GM23248 (cell line): ENCODE measurements around the gene ADM5. TPM values are rescaled to one million over a fixed set of nuclear protein-coding genes. Genes with fewer than 3 reads are reported as not detected.
A peak's percentile ranks its signal among the peaks of the same experiment; 100 is the strongest.

Source experiments
- DNase-seq: peaks from one replicate; pipeline ENCODE4 v3.0.0-alpha.2; 2015
- H2AFZ ChIP-seq: fragments of 200-600 bp; sonication (generic); 2 replicates; pipeline ENCODE4 v1.6.1; 2016; ENCODE audit warnings: antibody characterized with exemption
- H3F3A ChIP-seq: fragments of 200-600 bp; sonication (generic); 2 replicates; pipeline ENCODE4 v1.6.1; 2016; ENCODE audit warnings: mild to moderate bottlenecking, antibody characterized with exemption, mixed run types; ENCODE audit not compliant: insufficient read depth
- H3K27ac ChIP-seq: fragments of 200-600 bp; sonication (generic); 2 replicates; pipeline ENCODE4 v1.5.1; 2016; ENCODE audit warnings: mild to moderate bottlenecking
- H3K27me3 ChIP-seq: fragments of 200-600 bp; sonication (generic); replicated peaks from 2 replicates; pipeline ENCODE4 v1.6.1; 2016; ENCODE audit warnings: mild to moderate bottlenecking; ENCODE audit not compliant: insufficient read depth
- H3K36me3 ChIP-seq: fragments of 200-600 bp; sonication (generic); 2 replicates; pipeline ENCODE4 v1.6.1; 2016; ENCODE audit warnings: low read depth, mild to moderate bottlenecking
- H3K4me1 ChIP-seq: fragments of 200-600 bp; sonication (generic); 2 replicates; pipeline ENCODE4 v1.6.1; 2016; ENCODE audit warnings: mild to moderate bottlenecking; ENCODE audit not compliant: insufficient read depth
- H3K4me2 ChIP-seq: fragments of 200-600 bp; sonication (generic); one replicate; pipeline ENCODE4 v1.6.1; 2016; ENCODE audit warnings: mild to moderate bottlenecking; ENCODE audit not compliant: unreplicated experiment
- H3K4me3 ChIP-seq: fragments of 200-600 bp; sonication (generic); 2 replicates; pipeline ENCODE4 v1.5.1; 2016; ENCODE audit warnings: mild to moderate bottlenecking
- H3K79me2 ChIP-seq: fragments of 200-600 bp; sonication (generic); 2 replicates; pipeline ENCODE4 v1.6.1; 2016; ENCODE audit warnings: mild to moderate bottlenecking; ENCODE audit not compliant: insufficient read depth
- H3K9ac ChIP-seq: fragments of 200-600 bp; sonication (generic); 2 replicates; pipeline ENCODE4 v1.6.1; 2016; ENCODE audit warnings: mild to moderate bottlenecking
- H3K9me2 ChIP-seq: fragments of 200-600 bp; sonication (generic); 2 replicates; pipeline ENCODE4 v1.6.1; 2016; ENCODE audit warnings: mixed run types, mild to moderate bottlenecking, moderate library complexity; ENCODE audit not compliant: insufficient read depth
- H3K9me3 ChIP-seq: fragments of 200-600 bp; sonication (generic); one replicate; pipeline ENCODE4 v1.6.1; 2017; ENCODE audit warnings: low read depth
- H4K20me1 ChIP-seq: fragments of 200-600 bp; sonication (generic); 2 replicates; pipeline ENCODE4 v1.6.0; 2016; ENCODE audit not compliant: insufficient read depth
- EZH2 ChIP-seq: fragments of 200-600 bp; sonication (generic); IDR thresholded peaks from 2 replicates; pipeline ENCODE4 v1.6.1; 2018; ENCODE audit warnings: antibody characterized with exemption, mild to moderate bottlenecking; ENCODE audit not compliant: insufficient read depth, poor library complexity, severe bottlenecking
- EZH2phosphoT487 ChIP-seq: fragments of 200-600 bp; sonication (generic); IDR thresholded peaks from 2 replicates; pipeline ENCODE4 v1.6.1; 2018; ENCODE audit warnings: antibody characterized with exemption, moderate library complexity, mild to moderate bottlenecking, low read depth; ENCODE audit not compliant: insufficient read depth
- WGBS, 2 experiments: methylation state at CpG; one replicate each; pipeline ENCODE4 v1.1.6; 2015 to 2017; ENCODE audit warnings: low lambda C conversion rate in 2 of 2, low coverage in 1 of 2; ENCODE audit errors: missing lambda C conversion rate in 2 of 2; 5-methylcytosine and 5-hydroxymethylcytosine counted together
- in situ Hi-C: fragments of 300-500 bp; cut with MboI; formaldehyde crosslinking; loops from 2 replicates; pipeline ENCODE4 v1.15.0; 2020
- polyA plus RNA-seq: library from polyadenylated mRNA; unstranded; fragments of >200 nt; fragmentation: Nextera tagmentation; extraction: Ambion mirVana; gene quantifications from 2 replicates; pipeline ENCODE4 v1.2.1, GENCODE V29; 2016
- total RNA-seq: library from RNA; depleted of rRNA; stranded (reverse); fragments of >200 nt; shearing (Covaris generic); gene quantifications from 2 replicates; pipeline ENCODE4 v1.2.3, GENCODE V29; 2014

Gene ADM5
- total and polyA plus RNA-seq, 2 experiments from 2014 or later, result 0.10 TPM; not detected in 1

DNA sequence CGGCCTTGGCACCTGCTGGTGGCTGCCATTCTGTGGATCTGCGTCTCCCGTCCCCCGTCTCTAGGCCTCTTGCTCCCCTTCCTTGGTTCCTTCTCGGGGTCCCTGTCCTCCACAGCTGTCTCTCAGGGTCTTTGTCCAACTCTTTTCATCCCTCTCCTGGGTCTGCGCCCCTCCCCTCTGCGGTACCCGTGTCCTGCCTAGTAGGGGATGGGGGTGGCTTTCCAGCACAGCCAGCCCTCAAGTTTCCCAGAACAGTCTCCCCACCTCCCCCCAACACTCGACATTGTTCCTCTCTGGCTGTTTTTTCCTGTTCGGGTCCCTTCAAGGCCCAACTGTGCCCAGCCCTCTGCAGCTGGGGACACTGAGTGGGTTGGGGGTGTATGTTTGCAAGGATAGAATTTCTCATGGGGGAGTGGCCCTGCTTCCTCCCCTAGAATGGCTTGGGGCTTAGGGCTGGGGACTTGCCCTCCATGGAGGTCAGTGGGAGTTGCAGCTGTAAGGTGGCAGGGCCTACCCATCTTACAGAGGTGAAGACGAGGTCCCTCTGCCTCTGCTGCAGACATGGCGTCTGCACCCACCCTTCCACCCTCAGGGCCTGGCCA, 762 bp upstream of the ADM5 start:
- 85 to 86% methylated on average over 12 of the region's 12 CpGs for WGBS, 2 experiments
- Histone ChIP-seq H3K4me1 (0 out of 2 replicates have a peak, but pooled peaks cover 4% of the 10 kb centered on the region), H3K9ac (no peak overlapping the region), H3K79me2 (peaks cover 6% of the 10 kb centered on the region; the same call in 1 of the 2 replicates), H3K4me3 (no peak overlapping the region), H3K27ac (no peak overlapping the region), H3K4me2 (no peak overlapping the region), H4K20me1 (no peaks in the 10 kb centered on the region), H2AFZ (no peak overlapping the region), H3K27me3 (no peaks in the 10 kb centered on the region), H3K9me3 (no peaks in the 10 kb centered on the region), H3K9me2 (no peaks in the 10 kb centered on the region), H3F3A (0 out of 2 replicates have a peak, but pooled peaks cover 5% of the 10 kb centered on the region), H3K36me3 (peaks cover 4% of the 10 kb centered on the region; the same call in 1 of the 2 replicates)
- TF ChIP-seq EZH2 (no peak), EZH2phosphoT487 (no peak)
- DNase-seq, result no peak
- in situ Hi-C loops, result no loop called here

DNA sequence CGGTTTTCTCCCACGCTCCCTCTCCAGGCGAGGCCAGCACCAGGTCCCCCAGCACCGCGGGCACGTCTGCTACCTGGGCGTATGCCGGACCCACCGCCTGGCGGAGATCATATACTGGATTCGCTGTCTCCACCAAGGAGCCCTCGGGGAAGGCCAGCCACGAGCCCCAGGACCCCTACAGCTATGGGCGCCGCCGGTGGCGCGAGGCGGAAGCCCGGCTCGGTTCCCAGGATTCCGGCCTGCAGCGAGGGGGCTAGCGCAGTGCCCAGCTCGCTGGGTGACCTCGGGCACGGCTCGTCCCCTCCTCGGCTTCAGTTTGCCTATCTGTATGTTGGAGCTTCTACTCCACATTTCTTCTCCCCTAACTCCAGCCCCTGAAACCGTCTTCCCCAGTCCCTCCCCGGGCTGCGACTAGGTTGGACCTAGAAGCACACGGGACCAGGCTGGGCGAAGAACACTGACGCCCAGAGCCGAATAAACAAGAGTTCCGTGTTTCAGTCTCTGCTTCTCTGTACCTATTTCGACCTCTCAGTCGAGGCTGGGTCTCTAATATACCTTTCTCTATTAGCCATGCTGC, 773 bp downstream of the ADM5 start:
- Histone ChIP-seq H3K4me3 (peak overlapping the region; percentile 82), H3F3A (0 out of 2 replicates have a peak, but pooled peaks cover 5% of the 10 kb centered on the region), H3K9me3 (no peaks in the 10 kb centered on the region), H3K36me3 (no peaks in the 10 kb centered on the region), H3K9me2 (no peaks in the 10 kb centered on the region), H3K9ac (peak overlapping the region; percentile 57), H3K4me2 (peak overlapping the region; percentile 93), H3K4me1 (0 out of 2 replicates have a peak, but pooled peaks cover 4% of the 10 kb centered on the region), H2AFZ (peak overlapping the region; percentile 94), H3K27ac (no peak overlapping the region; the same call in 1 of the 2 replicates), H4K20me1 (no peaks in the 10 kb centered on the region), H3K79me2 (no peaks in the 10 kb centered on the region), H3K27me3 (no peaks in the 10 kb centered on the region)
- in situ Hi-C loops, result no loop called here
- TF ChIP-seq EZH2phosphoT487 (no peak), EZH2 (no peak)
- 4 to 6% methylated on average over 38 to 39 of the region's 39 CpGs for WGBS, 2 experiments
- DNase-seq, result peak; percentile 57

DNA sequence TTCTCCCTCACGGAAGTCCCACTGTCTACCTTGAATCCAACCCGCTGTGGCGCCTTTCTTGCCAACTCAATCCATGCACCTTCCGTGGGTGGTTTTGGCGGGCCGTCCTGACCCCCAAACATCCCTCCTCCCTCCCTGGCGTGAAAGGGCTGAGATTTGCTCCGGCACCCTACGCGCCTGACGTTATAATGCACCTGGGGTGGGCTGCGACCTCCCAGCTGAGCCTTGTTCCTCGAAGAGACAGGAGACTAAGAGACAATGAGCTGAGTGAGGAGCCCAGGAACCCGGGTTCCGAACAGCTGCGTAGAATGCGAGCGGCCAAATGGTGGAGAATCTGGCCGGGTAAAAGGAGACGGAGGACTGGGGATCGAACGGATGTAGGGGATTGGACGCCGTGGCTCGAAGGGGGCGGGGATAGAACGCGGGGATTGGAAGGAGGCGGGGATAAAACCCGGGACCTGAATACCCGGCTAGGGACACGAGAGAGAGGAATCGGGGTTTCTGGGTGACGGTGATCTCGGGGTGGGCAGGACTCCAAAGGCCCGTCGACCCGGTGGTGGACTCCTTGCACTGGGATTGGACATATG, 1.4 kb downstream of the ADM5 start, which contains the start of gene CPT1C:
Gene CPT1C (plus strand): TSS at position 461 of the 587 bp plus-strand sequence. CDS start 1,137 bp downstream, outside the sequence.
- 1 to 2% methylated on average over 31 to 38 of the region's 38 CpGs for WGBS, 2 experiments
- Histone ChIP-seq H3K79me2 (no peaks in the 10 kb centered on the region), H3K27ac (no peak within 1 kb of the TSS; the same call in 1 of the 2 replicates), H3K9me3 (no peaks in the 10 kb centered on the region), H3K36me3 (no peaks in the 10 kb centered on the region), H3K27me3 (no peaks in the 10 kb centered on the region), H4K20me1 (no peaks in the 10 kb centered on the region), H3F3A (0 out of 2 replicates have a peak, but pooled peaks cover 5% of the 10 kb centered on the region), H2AFZ (peak within 1 kb of the TSS; percentile 94), H3K4me1 (0 out of 2 replicates have a peak, but pooled peaks cover 4% of the 10 kb centered on the region), H3K9me2 (no peaks in the 10 kb centered on the region), H3K4me2 (peak within 1 kb of the TSS; percentile 93), H3K4me3 (peak within 1 kb of the TSS; percentile 82), H3K9ac (peak within 1 kb of the TSS; percentile 57)
- peak; percentile 91 for DNase-seq
- in situ Hi-C loops, result no loop called here
- TF ChIP-seq EZH2phosphoT487, result no peak
- TF ChIP-seq EZH2, result no peak
